T-helper 9 cell (primary cell): ENCODE measurements around the gene MYL11.
A peak's percentile ranks its signal among the peaks of the same experiment; 100 is the strongest.

Experiments used
- DNase-seq: peaks from one replicate; pipeline ENCODE4 v3.0.0-alpha.2; 2020

Gene MYL11

DNA sequence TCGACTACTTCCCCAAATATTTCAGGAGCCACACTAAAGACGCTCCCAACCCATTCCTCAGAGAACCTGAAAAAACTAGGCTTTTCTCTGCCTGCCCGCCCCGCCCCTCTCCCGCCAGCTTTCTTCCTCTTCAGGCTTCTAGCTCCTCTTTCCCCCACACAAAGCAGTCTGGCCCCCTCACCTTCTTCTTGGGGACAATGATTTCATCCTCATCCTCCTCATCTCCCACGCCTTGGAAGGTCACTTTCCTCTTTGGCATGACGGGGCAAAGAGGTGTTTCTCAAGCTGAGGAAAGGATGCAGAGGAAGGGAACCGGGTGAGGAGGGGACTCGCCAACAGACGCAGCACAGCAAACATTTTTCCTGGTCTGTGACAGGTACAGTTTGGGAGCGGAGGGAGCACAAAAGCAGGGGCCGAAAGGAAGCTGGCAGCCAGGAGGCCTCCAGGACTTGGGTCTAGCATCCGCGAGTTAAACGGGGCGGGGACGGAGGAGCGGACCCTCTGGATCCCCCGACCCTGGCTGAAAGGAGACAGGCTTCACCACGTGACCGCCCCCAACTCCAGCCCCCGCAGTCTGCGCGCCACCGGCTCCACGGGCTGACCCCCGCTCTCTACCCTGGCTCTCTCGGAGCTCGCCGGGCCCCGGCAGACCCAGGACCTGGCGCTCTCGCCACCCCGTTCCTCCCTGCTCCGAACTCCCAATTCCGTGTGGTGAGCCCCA, 20.0 kb upstream of the MYL11 start:
- DNase-seq, result no peak

- peak; percentile 81 for DNase-seq
Measured at GRCh38 chr16:30355144-30355953, 19.3 kb upstream of the MYL11 start, which contains the start of gene CD2BP2. Gene CD2BP2 (minus strand): TSS chr16:30355308. CDS start chr16:30354681, 627 bp downstream.

GRCh38 chr16:30355954-30356308, 18.7 kb upstream of the MYL11 start:
- no peak for DNase-seq

GRCh38 chr16:30356401-30357084, 18.1 kb upstream of the MYL11 start:
- DNase-seq, result no peak

- no peak for DNase-seq
Measured at GRCh38 chr16:30357085-30357714, 17.4 kb upstream of the MYL11 start.

DNA sequence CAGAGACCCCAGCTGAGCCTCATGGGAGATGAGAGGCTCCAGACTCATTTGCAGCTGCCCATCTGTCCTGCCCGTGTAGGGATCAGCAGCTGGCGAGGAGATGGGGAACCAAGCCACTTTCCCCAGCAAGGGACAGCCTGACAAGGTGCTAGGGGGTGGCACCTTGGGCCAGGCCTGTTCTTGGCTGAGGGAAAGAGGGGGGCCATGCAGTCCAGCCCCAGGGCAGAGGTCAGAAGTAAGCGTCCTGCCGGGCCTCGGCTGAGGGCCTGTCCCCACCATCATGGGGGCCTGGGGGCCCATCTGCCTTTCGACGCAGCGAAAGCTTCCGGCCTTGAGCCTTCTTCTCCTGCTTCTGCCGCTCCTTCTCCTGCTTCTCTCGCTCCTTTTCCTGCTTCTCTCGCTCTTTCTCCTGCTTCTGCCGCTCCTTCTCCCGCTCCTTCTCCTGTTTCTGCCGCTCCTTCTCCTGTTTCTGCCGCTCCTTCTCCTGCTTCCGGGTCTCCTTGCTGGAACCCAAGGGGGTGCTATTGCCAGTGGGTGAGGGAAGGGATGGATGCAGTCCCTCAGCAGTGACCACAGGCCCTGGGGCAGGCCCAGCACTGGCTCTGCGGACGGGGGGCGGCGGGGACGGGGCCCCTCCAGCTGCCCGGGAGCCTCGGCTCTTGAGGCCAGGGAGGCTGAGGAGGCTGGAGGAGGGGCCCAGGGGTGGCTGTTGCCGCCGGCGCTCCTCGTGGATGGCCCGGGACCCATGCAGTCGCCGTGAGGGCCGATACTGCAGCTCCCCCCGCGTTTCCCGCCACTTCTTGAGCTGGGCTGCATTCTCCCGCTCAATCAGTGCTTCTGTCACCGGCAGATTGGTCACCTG, 16.7 kb upstream of the MYL11 start:
- no peak for DNase-seq

DNA sequence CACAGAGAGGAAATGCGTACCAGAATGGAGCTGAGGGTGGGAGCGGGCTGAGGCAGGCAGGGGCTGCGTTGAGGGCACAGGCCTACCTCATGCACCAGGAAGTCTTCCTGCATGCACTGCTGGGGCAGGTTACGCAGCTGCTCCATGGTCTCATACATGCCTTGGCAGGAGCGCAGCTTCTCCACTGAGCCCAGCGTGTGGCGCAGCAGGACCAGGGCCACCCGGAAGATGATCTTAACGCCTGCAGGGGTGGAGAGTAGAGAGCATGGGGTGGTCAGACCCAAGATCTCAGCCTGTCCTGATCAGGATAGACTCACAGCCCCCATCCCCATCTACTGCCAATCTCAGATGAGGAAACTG, 16.0 kb upstream of the MYL11 start:
- DNase-seq, result no peak

DNA sequence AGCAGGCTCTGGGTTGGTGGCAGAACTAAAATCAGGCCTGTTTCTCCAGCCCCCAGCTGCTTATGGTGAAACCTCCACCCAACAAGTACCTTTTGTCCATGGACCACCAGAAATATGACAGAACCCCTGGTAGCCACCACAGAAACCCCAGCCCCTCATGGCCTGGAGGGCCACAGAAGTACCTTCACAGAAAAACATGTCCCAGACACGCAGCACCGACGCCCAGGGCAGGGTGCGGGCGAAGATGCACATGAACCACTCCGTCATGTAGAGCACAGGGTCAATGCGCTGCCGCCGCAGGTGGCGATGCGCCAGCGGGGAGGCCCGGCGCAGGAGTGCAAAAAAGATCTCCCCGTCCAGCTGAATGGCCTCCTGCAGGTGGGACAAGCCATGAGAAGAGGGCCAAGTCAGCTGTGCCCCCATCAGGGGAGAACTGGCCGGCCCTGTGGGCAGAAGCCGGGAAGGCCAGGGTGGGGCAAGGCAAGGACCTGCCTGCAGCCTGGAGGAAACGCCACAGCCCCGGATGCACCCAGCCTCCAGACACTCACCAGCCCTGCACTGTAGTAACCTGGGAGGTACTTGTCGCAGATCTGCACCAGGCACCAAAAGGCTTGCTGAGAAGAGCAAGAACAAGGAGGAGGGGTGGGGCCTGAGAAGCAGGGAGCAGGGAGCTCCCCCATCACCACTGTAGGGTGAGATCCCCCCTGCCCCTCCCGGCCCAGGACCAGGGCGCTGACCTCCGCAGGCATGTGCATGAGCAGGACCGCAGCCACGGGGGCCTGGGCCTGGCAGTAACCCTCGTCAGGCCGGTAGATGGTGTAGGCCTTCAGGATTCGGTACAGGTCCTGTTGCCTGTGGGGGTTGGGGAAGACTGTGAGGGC, 15.4 kb upstream of the MYL11 start:
- DNase-seq, result no peak

- DNase-seq, result no peak
Measured at GRCh38 chr16:30359871-30360170, 14.8 kb upstream of the MYL11 start.

- no peak for DNase-seq
Measured at GRCh38 chr16:30361180-30361579, 13.4 kb upstream of the MYL11 start.

DNA sequence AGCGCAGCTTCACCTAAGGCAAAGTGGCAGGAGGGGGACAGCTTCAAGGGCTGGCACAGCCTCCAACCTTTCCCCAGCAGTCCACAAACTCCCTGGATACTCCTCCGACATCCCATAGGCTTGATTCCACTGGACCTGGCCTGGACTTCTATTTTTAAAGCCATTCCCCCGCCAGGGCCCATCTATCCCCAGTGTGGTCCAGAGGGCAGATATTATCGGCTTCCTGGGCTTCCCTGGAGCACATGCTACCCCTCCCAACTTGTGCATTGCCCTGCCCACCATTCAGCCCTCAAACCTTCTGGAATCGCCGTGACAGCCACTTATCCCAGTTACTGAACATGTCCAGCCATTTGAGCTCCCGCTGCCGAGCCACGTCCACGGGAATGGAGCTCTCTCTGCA, 9.4 kb upstream of the MYL11 start:
- DNase-seq, result no peak

DNA sequence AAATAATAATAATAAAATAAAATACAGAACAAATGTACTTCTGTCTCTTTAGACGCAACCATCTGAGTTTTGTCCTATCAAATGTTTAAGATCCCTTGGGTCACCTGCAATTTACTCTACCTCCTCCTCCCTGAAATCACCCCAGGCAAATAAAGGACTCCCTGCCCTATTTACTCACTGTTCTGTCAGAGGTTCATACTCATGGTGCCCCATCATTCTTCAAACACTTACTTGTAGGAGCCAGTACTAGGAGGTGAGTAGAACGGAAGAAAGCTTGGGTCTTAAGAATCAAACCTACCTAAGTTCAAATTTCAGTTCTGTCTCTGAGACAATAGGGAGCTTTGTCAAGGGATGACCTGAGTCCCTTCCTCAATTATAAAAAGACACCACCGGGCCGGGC, 8.1 kb upstream of the MYL11 start:
- no peak for DNase-seq

GRCh38 chr16:30367349-30368009, 7.1 kb upstream of the MYL11 start:
- no peak for DNase-seq

DNA sequence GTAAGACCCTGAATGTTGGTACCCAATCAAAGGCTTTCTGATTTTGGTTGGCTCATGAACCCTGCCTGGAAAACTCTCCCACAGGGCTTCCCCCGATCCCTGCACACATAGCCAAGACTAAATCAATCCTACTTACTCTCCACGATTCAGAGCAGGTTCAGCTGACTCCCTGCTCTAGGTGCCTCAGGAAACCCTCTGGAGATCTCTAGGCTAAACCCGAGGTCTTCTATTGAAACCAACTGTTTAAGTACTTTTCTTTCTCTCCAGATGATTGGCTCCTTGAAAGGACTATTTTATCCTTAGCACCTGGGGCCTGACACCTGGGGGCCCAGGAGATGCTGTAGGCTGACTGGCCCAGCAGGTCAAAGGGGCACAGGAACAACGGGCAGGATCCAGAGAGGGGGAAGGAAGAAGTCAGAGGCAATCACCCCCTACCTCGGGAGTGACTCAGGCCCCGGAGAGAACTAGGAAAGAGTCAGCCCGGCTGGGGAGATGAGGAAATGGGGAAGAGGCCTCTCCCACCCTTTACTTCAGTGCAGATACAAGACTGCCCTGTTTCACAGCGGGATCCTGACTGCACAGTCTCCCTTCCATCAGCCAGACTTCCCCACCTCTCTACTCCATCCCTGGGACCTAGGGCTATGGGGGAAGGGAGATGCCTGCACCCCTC, 6.3 kb upstream of the MYL11 start:
- DNase-seq, result no peak

- DNase-seq, result no peak
Measured at GRCh38 chr16:30368792-30369090, 5.9 kb upstream of the MYL11 start.

- DNase-seq, result no peak
Measured at GRCh38 chr16:30369091-30369937, 5.3 kb upstream of the MYL11 start.

DNA sequence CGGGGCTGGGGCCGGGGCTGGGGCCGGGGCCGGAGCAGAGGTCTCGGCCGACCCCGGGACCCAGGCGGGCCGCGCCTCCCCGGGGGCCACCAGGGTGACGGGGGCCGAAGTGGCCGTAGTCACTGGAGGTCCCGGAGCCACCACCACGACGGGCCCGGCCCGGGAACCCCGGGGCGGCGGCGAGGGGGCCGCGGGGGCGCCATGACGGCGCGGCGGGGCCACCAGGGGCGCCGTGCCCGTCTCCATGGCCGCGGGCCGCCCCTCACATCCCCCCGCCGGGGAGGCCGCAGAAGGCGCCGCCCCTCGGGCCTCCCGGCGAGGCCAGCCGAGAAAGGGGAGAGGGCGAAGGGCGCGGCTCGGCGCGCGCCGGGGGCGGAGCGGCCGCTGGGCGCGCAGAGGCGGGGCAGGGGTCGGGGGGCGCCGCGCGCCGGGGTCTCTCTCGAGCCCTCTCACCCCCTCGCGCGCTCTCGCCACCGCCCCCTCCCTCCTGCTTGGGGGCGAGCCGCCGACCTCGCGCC, 4.6 kb upstream of the MYL11 start:
- DNase-seq, result no peak

DNA sequence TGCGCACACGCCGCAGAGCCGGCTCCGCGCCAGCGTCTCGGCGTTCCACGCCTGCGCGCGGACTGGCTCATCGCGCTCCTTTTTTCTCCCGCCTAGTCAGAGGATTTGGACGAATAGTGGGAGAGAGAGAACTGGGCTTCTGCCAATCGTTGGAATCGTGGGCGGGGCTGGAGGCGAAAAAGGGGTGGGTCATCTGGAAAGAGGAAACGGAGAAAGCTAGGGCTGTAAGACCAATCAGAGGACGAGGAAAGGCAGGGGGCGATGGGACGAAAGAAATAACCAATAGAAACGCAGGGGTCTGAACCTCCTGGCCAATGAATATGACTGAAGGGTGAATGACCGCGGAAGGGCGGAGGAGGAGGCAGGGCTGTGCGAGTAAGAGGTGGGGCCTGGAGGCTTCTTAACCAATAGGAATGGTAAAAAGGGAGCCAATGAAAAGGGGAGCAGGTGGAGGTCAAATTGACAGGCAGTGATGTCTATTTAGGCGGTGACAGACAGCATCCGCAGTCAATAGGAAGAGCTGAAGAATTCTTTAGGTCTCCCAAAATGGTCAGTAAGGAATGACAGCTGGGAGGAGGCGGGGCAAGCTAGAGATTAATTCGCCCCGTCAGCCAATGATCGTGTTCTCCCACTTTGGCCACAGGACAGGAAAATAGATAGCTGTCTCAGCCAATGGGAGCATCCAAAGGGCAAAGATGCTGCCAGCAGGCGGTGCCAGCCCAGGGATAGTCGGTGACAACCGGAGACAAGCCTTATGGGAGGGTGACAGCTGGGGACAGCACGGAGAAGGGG, 4.0 kb upstream of the MYL11 start, which contains the start of gene TBC1D10B:
TBC1D10B (minus strand) TSS at position 39 of the 792 bp plus-strand sequence. CDS start 311 bp downstream, outside the sequence.
- DNase-seq, result peak; percentile 97
